Colonic mucosa (tissue), 4 donors: ENCODE data around the gene AOAH. TPM values are rescaled to one million over a fixed set of nuclear protein-coding genes. Genes with fewer than 3 reads are reported as not detected.
A peak's percentile ranks its signal among the peaks of the same experiment; 100 is the strongest.

Source experiments
- DNase-seq: peaks from one replicate; pipeline ENCODE4 v3.0.0-alpha.2; 2020
- H3K27ac ChIP-seq: fragments of 200-600 bp; one replicate; pipeline ENCODE4 v1.8.0; 2021
- H3K27me3 ChIP-seq: fragments of 200-600 bp; one replicate; pipeline ENCODE4 v1.8.0; 2021
- H3K36me3 ChIP-seq: fragments of 200-600 bp; one replicate; pipeline ENCODE4 v1.8.0; 2021
- H3K4me1 ChIP-seq: fragments of 200-600 bp; one replicate; pipeline ENCODE4 v1.8.0; 2021; ENCODE audit warnings: mild to moderate bottlenecking
- H3K4me3 ChIP-seq: fragments of 200-600 bp; one replicate; pipeline ENCODE4 v1.8.0; 2021
- H3K9ac ChIP-seq, 2 donors: one replicate each; pipeline ENCODE4 v1.7.0; 2013; ENCODE audit warnings: control low read depth in 2 of 2, low read depth in 2 of 2, low read length in 2 of 2
- H3K9me3 ChIP-seq: fragments of 200-600 bp; one replicate; pipeline ENCODE4 v1.8.0; 2021
- intact Hi-C: fragments of 100-400 bp; cut with DNase I; formaldehyde crosslinking; loops from one replicate; pipeline ENCODE4 v1.14.1; 2022
- total RNA-seq, 2 donors: library from RNA; stranded (reverse); fragmentation: NEBNext Ultra II Directional in 1 of 2; extraction: Animal tissue kit (Norgen Biotek cat#: 25700) in 1 of 2; gene quantifications; one replicate each; pipeline ENCODE4 v1.2.1, GENCODE V29; 2021
- TF ChIP-seq, protein P1 (sequence below): fragments of 200-600 bp; IDR thresholded peaks from one replicate; pipeline ENCODE4 v1.8.0; 2022; ENCODE audit warnings: antibody characterized with exemption, mild to moderate bottlenecking
- donor health status: healthy.
- donor health status: DM: no; HTN: no; CAD: no.
- donor health status: DM: no; HTN: no; CAD: no.

The AOAH gene
- total RNA-seq, 2 donors from 2014 or later: 22.2 to 46.1 TPM

- H3K27me3 ChIP-seq: no peaks in the 10 kb centered on the region
- TF ChIP-seq, protein P1, sequence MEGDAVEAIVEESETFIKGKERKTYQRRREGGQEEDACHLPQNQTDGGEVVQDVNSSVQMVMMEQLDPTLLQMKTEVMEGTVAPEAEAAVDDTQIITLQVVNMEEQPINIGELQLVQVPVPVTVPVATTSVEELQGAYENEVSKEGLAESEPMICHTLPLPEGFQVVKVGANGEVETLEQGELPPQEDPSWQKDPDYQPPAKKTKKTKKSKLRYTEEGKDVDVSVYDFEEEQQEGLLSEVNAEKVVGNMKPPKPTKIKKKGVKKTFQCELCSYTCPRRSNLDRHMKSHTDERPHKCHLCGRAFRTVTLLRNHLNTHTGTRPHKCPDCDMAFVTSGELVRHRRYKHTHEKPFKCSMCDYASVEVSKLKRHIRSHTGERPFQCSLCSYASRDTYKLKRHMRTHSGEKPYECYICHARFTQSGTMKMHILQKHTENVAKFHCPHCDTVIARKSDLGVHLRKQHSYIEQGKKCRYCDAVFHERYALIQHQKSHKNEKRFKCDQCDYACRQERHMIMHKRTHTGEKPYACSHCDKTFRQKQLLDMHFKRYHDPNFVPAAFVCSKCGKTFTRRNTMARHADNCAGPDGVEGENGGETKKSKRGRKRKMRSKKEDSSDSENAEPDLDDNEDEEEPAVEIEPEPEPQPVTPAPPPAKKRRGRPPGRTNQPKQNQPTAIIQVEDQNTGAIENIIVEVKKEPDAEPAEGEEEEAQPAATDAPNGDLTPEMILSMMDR: no peak
- H3K27ac ChIP-seq: no peak overlapping the region
- no peak for DNase-seq
- no peak overlapping the region for H3K4me3 ChIP-seq
- H3K4me1 ChIP-seq: no peaks in the 10 kb centered on the region
- no peaks in the 10 kb centered on the region for H3K36me3 ChIP-seq
- H3K9me3 ChIP-seq: no peaks in the 10 kb centered on the region
- intact Hi-C loops: no loop called here
- no peak overlapping the region for H3K9ac ChIP-seq
Measured at GRCh38 chr7:36478745-36479144, 245.5 kb downstream of the AOAH start.

GRCh38 chr7:36475381-36475780 lies 248.9 kb downstream of the AOAH start:
- DNase-seq: no peak
- Histone ChIP-seq H3K27ac (no peak overlapping the region), H3K4me3 (no peak overlapping the region), H3K27me3 (no peaks in the 10 kb centered on the region), H3K36me3 (no peaks in the 10 kb centered on the region), H3K4me1 (no peaks in the 10 kb centered on the region), H3K9me3 (no peaks in the 10 kb centered on the region), H3K9ac (no peak overlapping the region)
- intact Hi-C loops: no loop called here
- TF ChIP-seq, protein P1: no peak

- intact Hi-C loops: no loop called here
Measured at GRCh38 chr7:36475011-36475342, 249.3 kb downstream of the AOAH start.

GRCh38 chr7:36474283-36475010 lies 249.8 kb downstream of the AOAH start:
- TF ChIP-seq, protein P1: no peak
- Histone ChIP-seq H3K27ac (no peak overlapping the region), H3K4me3 (no peak overlapping the region), H3K27me3 (no peaks in the 10 kb centered on the region), H3K4me1 (no peaks in the 10 kb centered on the region), H3K9me3 (no peaks in the 10 kb centered on the region), H3K9ac (no peak overlapping the region), H3K36me3 (no peaks in the 10 kb centered on the region)
- intact Hi-C loops: loop anchor here (5.0 kb wide), 1 partner anchor 723 kb away; no protein-coding TSS in a partner anchor
- no peak for DNase-seq

More at GRCh38 chr7:36475011-36475342, 249.3 kb downstream of the AOAH start:
- no peaks in the 10 kb centered on the region for H3K9me3 ChIP-seq
- no peak overlapping the region for H3K4me3 ChIP-seq
- H3K27ac ChIP-seq: no peak overlapping the region
- no peaks in the 10 kb centered on the region for H3K36me3 ChIP-seq
- TF ChIP-seq, protein P1: no peak
- H3K27me3 ChIP-seq: no peaks in the 10 kb centered on the region
- H3K4me1 ChIP-seq: no peaks in the 10 kb centered on the region
- H3K9ac ChIP-seq: no peak overlapping the region
- DNase-seq: no peak

DNA sequence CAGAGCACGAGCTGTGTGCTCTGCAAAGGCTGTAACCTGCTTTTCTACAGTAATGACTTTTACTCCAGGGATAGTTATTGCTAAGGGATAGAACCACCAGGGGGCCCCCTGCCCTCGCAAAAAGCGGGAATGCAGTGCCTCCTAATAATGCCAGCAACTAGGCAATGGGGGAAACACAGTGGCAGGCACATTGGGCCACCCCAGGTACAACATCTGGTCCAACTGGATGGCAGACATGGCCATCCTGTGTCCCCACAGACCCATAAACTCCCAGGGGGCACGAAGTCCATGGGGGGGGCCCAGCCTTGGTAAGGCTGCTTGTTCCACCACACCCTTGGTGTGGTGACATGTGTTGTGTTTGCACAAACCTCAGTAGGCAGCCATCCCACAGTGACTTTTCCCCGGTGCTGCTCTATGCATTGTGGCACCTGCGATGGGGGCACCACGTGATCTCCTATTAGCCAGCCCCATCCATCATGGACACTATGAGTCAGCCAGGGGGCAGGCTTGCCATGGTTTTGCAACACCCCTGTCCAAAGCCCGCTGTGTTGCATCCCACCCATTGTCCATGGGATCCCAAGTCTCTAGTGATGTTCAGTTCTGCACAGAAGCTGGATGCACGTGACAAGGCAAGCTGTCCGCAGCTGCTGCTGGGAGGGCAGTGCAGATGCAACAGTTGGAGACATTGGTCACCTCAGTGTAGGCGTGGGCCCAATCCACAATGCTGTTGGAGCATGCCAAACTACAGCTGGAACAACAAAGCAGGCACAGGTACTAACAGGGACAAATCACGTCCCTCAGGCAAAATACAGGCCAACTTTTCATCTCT lies 250.6 kb downstream of the AOAH start:
- TF ChIP-seq, protein P1: peak; percentile 43
- no peak overlapping the region for H3K4me3 ChIP-seq

More for the DNA sequence above, 250.6 kb downstream of the AOAH start:
- peak; percentile 74 for DNase-seq
- Histone ChIP-seq H3K9ac (no peak overlapping the region), H3K27ac (no peak overlapping the region), H3K36me3 (no peaks in the 10 kb centered on the region), H3K27me3 (no peaks in the 10 kb centered on the region), H3K4me1 (no peaks in the 10 kb centered on the region), H3K9me3 (no peaks in the 10 kb centered on the region)
- intact Hi-C loops: loop anchor here (5.0 kb wide), 1 partner anchor 724 kb away; no protein-coding TSS in a partner anchor
